Inferior parietal cortex (tissue), 1 donor: Measurements from ENCODE around the gene CNTFR.

Source experiments
- DNase-seq: peaks from one replicate; pipeline ENCODE4 v3.0.0-alpha.2; 2016; ENCODE audit errors: extremely low spot score

The CNTFR gene

GRCh38 chr9:34620061-34620994 lies 30.8 kb upstream of the CNTFR start, which contains the start of gene DCTN3:
DCTN3 (minus strand) TSS chr9:34620495; CDS start chr9:34620464, 31 bp downstream.
- peak; percentile 97 for DNase-seq

- DNase-seq, result no peak
Observed at GRCh38 chr9:34615132-34615531, 25.6 kb upstream of the CNTFR start.

- peak; percentile 89 for DNase-seq
Observed at GRCh38 chr9:34612788-34613390, 23.4 kb upstream of the CNTFR start.

GRCh38 chr9:34611811-34612787 lies 22.6 kb upstream of the CNTFR start, which contains the start of gene RPP25L:
RPP25L (minus strand) TSS chr9:34612097; CDS start chr9:34611296, 801 bp downstream.
- DNase-seq, result peak; percentile 86

- DNase-seq, result no peak
Observed at GRCh38 chr9:34611251-34611810, 21.8 kb upstream of the CNTFR start.

GRCh38 chr9:34610434-34611206 lies 21.1 kb upstream of the CNTFR start:
- no peak for DNase-seq

- no peak for DNase-seq
Observed at GRCh38 chr9:34607331-34607730, 17.8 kb upstream of the CNTFR start.

GRCh38 chr9:34606905-34607304 lies 17.4 kb upstream of the CNTFR start:
- no peak for DNase-seq

GRCh38 chr9:34606190-34606589 lies 16.7 kb upstream of the CNTFR start:
- no peak for DNase-seq

GRCh38 chr9:34603610-34604231 lies 14.2 kb upstream of the CNTFR start:
- peak; percentile 95 for DNase-seq

- DNase-seq, result no peak
Observed at GRCh38 chr9:34601937-34602573, 12.5 kb upstream of the CNTFR start.

- DNase-seq, result no peak
Observed at GRCh38 chr9:34600908-34601307, 11.4 kb upstream of the CNTFR start.

GRCh38 chr9:34599546-34599945 lies 10.0 kb upstream of the CNTFR start:
- no peak for DNase-seq

- DNase-seq, result no peak
Observed at GRCh38 chr9:34594177-34594576, 4.7 kb upstream of the CNTFR start.

GRCh38 chr9:34592895-34593601 lies 3.5 kb upstream of the CNTFR start:
- no peak for DNase-seq

- DNase-seq, result no peak
Observed at GRCh38 chr9:34591917-34592866, 2.7 kb upstream of the CNTFR start.

- DNase-seq, result peak; percentile 85
Observed at GRCh38 chr9:34591248-34591916, 1.9 kb upstream of the CNTFR start.
